Psoas muscle (tissue), 8 donors: ENCODE data around the gene ISLR. TPM values are rescaled to one million over a fixed set of nuclear protein-coding genes. Genes with fewer than 3 reads are reported as not detected.
A peak's percentile ranks its signal among the peaks of the same experiment; 100 is the strongest.

ENCODE experiments used
- ATAC-seq, 4 donors: fragments of 200-7000 bp; cut with Tn5 transposase; one replicate each; pipeline ENCODE4 v1.9.1; 2020; ENCODE audit warnings: moderate library complexity in 3 of 4, mild to moderate bottlenecking in 2 of 4
- DNase-seq, 2 donors: peaks; one replicate each; pipeline ENCODE4 v3.0.0-alpha.2; 2020
- H3K27ac ChIP-seq: fragments of 200-600 bp; one replicate; pipeline ENCODE4 v1.8.0; 2022
- H3K27me3 ChIP-seq, 3 donors: fragments of 200-600 bp in 1 of 3; one replicate each; pipeline versions ENCODE4 v1.6.1 to v1.8.0; 2013 to 2022; ENCODE audit warnings: low read length in 2 of 3, mild to moderate bottlenecking in 2 of 3, moderate library complexity in 1 of 3; ENCODE audit not compliant: insufficient read depth in 3 of 3
- H3K36me3 ChIP-seq, 2 donors: fragments of 200-600 bp in 1 of 2; one replicate each; pipeline versions ENCODE4 v1.6.1 to v1.8.0; 2013 to 2022; ENCODE audit warnings: low read depth in 1 of 2, mild to moderate bottlenecking in 1 of 2, moderate library complexity in 1 of 2; ENCODE audit not compliant: insufficient read depth in 1 of 2
- H3K4me1 ChIP-seq: fragments of 200-600 bp; one replicate; pipeline ENCODE4 v1.8.0; 2022
- H3K4me3 ChIP-seq: fragments of 200-600 bp; one replicate; pipeline ENCODE4 v1.8.0; 2022; ENCODE audit warnings: mild to moderate bottlenecking
- H3K9me3 ChIP-seq: fragments of 200-600 bp; one replicate; pipeline ENCODE4 v1.8.0; 2022
- WGBS, 3 donors: extraction: QIAGEN DNeasy Blood & Tissue Kit; methylation state at CpG; one replicate each; pipeline versions ENCODE4 v1.1.6 to v1.1.7; 2013; 5-methylcytosine and 5-hydroxymethylcytosine counted together
- intact Hi-C, 2 donors: fragments of 100-400 bp; cut with DNase I; formaldehyde crosslinking; loops; one replicate each; pipeline versions ENCODE4 v1.11.0 to v1.14.2; 2022
- polyA plus RNA-seq, 3 donors: library from polyadenylated mRNA; stranded (reverse); fragments of 200-250 nt; gene quantifications; one replicate each; pipeline ENCODE4 v1.2.3, GENCODE V29; 2013
- total RNA-seq, 4 donors: library from RNA; stranded (reverse); fragmentation: NEBNext Ultra II Directional in 2 of 4; extraction: Animal tissue kit (Norgen Biotek cat#: 25700) in 2 of 4; gene quantifications; one replicate each; pipeline versions ENCODE4 v1.2.1 to v1.2.4, GENCODE V29; 2021 to 2023
- TF ChIP-seq, protein P1 (sequence below): fragments of 200-600 bp; IDR thresholded peaks from one replicate; pipeline ENCODE4 v1.8.0; 2022; ENCODE audit warnings: antibody characterized with exemption
- donor health status: healthy with polysubstance abuse.
- donor health status: DM: no; HTN: no; CAD: no; lungs with moderate emphysema.
- donor health status: Bipolar disorder and iron deficiency.
- donor health status: healthy.
- donor health status: DM: yes; HTN: yes; CAD: no.
- donor health status: DM: no; HTN: no; CAD: no.
- donor health status: DM: no; HTN: no; CAD: no.
- donor health status: DM: yes; HTN: yes; CAD: no.

The ISLR gene
- total and polyA plus RNA-seq, 7 donors = 2.6 to 18.0 (median 4.1) TPM

DNA sequence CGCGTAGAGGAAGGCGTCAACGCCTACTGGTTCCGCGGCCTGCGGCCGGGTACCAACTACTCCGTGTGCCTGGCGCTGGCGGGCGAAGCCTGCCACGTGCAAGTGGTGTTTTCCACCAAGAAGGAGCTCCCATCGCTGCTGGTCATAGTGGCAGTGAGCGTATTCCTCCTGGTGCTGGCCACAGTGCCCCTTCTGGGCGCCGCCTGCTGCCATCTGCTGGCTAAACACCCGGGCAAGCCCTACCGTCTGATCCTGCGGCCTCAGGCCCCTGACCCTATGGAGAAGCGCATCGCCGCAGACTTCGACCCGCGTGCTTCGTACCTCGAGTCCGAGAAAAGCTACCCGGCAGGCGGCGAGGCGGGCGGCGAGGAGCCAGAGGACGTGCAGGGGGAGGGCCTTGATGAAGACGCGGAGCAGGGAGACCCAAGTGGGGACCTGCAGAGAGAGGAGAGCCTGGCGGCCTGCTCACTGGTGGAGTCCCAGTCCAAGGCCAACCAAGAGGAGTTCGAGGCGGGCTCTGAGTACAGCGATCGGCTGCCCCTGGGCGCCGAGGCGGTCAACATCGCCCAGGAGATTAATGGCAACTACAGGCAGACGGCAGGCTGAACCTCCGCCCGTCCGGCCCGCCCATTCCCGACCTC lies 39.0 kb upstream of the ISLR start:
- Histone ChIP-seq H3K9me3 (no peaks in the 10 kb centered on the region), H3K36me3 (no peaks in the 10 kb centered on the region), H3K27me3 (peaks cover 0 to 83% (median 44%) of the 10 kb centered on the region in 3 donors), H3K4me1 (no peaks in the 10 kb centered on the region), H3K4me3 (no peak overlapping the region), H3K27ac (no peak overlapping the region)
- TF ChIP-seq, protein P1, sequence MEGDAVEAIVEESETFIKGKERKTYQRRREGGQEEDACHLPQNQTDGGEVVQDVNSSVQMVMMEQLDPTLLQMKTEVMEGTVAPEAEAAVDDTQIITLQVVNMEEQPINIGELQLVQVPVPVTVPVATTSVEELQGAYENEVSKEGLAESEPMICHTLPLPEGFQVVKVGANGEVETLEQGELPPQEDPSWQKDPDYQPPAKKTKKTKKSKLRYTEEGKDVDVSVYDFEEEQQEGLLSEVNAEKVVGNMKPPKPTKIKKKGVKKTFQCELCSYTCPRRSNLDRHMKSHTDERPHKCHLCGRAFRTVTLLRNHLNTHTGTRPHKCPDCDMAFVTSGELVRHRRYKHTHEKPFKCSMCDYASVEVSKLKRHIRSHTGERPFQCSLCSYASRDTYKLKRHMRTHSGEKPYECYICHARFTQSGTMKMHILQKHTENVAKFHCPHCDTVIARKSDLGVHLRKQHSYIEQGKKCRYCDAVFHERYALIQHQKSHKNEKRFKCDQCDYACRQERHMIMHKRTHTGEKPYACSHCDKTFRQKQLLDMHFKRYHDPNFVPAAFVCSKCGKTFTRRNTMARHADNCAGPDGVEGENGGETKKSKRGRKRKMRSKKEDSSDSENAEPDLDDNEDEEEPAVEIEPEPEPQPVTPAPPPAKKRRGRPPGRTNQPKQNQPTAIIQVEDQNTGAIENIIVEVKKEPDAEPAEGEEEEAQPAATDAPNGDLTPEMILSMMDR = peak; percentile 46
- DNase-seq (peak; percentile 40 to 78), ATAC-seq (peak in 3 of 4 donors; percentile 70 to 73 (median 71))
- 30 to 36% (median 34%) methylated on average over 46 to 53 of the region's 53 CpGs for WGBS, 3 donors
- intact Hi-C loops = no loop called here

DNA sequence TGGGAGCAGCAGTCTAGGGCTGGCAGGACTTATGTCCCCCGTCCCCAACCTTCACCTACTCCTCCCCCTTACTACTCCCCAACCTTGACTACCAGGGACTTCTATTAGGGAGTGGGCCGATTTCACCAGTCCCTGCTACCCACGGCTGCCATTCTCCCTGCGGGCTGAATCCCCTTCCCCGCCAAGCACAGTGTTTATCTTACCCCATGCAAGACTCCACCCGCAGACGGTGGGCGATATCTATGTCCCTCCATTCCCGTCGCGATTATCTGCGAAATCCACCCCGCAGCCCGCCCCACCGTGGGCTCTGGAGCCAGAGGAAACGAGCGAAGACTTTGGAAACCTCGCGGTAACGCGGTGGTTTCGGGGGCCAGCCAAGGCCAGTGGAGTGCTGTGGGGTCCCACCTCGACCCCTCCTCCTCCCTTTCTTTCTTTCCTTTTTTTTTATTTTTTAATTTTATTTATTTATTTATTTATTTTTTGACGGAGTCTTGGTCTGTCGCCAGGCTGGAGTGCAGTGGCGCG lies 38.4 kb upstream of the ISLR start:
- 40 to 49% (median 45%) methylated on average over 27 of the region's 27 CpGs for WGBS, 3 donors
- ATAC-seq = no peak
- DNase-seq = no peak
- Histone ChIP-seq H3K36me3 (no peaks in the 10 kb centered on the region), H3K27ac (peak overlapping the region; percentile 2), H3K4me3 (peak overlapping the region; percentile 64), H3K27me3 (peaks cover 0 to 78% (median 41%) of the 10 kb centered on the region in 3 donors), H3K4me1 (no peaks in the 10 kb centered on the region), H3K9me3 (no peaks in the 10 kb centered on the region)
- TF ChIP-seq, protein P1 = no peak
- intact Hi-C loops = no loop called here

DNA sequence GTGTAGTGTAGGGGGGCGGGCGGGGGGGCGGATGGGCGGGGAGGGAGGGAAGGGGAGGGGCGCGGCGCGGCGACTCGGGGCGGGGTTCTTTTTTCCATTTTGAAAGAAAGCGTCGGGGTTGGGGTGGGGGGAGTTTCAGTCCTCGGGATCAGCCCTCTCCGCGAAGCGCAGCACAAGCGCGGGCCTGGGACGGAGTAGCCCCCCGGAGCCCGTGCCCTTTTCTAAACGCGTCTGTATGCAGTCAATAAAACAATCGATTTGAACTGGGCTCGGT lies 37.0 kb upstream of the ISLR start:
- Histone ChIP-seq H3K36me3 (no peaks in the 10 kb centered on the region), H3K4me3 (peak overlapping the region; percentile 64), H3K27me3 (peaks cover 0 to 67% (median 30%) of the 10 kb centered on the region in 3 donors), H3K9me3 (no peaks in the 10 kb centered on the region), H3K27ac (peak overlapping the region; percentile 23), H3K4me1 (no peaks in the 10 kb centered on the region)
- DNase-seq = no peak
- intact Hi-C loops = no loop called here
- ATAC-seq = peak in 2 of 4 donors; percentile 11 to 17
- TF ChIP-seq, protein P1 = no peak
- 1 to 3% (median 2%) methylated on average over 16 to 26 of the region's 26 CpGs for WGBS, 3 donors

DNA sequence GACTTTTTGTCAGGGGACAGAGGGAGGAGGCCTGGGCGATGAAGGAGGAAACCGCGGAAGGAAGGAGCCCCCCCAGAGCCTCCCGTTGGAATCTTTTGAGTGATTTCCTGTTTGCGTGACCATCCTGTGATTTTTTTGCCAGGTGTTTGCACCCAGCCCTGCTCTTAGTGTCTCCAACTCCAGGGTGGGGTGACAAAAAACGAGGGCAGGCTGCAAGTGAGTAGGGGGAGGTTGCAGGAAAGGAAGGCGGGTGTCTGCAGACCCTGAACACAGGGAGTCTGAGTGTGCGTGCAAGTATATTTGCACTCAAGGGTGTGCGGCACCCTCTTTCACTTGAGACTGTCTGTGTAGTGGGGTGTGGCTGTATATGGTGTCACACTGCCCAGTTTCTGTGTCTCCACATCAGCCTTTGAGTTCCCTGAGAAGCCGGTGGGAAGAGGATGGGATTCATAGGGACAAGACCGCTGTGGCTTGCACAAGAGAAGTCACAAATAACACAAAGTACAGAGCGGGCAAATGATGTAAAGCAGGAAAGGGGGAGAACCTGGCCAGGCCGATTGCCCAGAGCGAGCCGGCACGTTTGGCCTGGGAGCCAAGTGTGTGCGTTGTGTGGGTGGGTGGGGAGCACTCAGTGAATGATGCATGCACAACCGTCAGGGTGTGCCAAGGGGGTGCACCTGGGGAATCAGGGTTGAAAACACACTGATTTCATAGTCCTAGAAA lies 36.5 kb upstream of the ISLR start:
- H3K27me3 ChIP-seq = peaks cover 0 to 62% (median 27%) of the 10 kb centered on the region in 3 donors
- peak in 2 of 4 donors; percentile 15 to 17 for ATAC-seq

More for the DNA sequence above, 36.5 kb upstream of the ISLR start:
- intact Hi-C loops = no loop called here
- Histone ChIP-seq H3K9me3 (no peaks in the 10 kb centered on the region), H3K4me3 (peak overlapping the region; percentile 64), H3K4me1 (no peaks in the 10 kb centered on the region), H3K36me3 (no peaks in the 10 kb centered on the region), H3K27ac (peak overlapping the region; percentile 23)
- TF ChIP-seq, protein P1 = no peak
- 18 to 29% (median 21%) methylated on average over 18 of the region's 18 CpGs for WGBS, 3 donors
- DNase-seq = peak in 1 of 2 donors; percentile 33
